Omental fat pad (tissue), 4 donors: ENCODE measurements around the gene PIGS. TPM values are rescaled to one million over a fixed set of nuclear protein-coding genes. Genes with fewer than 3 reads are reported as not detected.
"Not testable (repeated sequence)": the region's sequence is repeated elsewhere in the genome, so short reads cannot be mapped to it uniquely, and the experiment has no call there.

Source experiments
- ATAC-seq: fragments of 150-250 bp; one replicate; pipeline ENCODE4 v1.9.1; 2016; ENCODE audit warnings: mild to moderate bottlenecking, moderate library complexity; ENCODE audit not compliant: low FRiP score
- DNase-seq: peaks from one replicate; pipeline ENCODE4 v3.0.0-alpha.2; 2019; ENCODE audit warnings: low spot score
- CTCF ChIP-seq, 3 donors: fragments of 450-650 bp; IDR thresholded peaks; one replicate each; pipeline ENCODE4 v1.5.1; 2016 to 2017; ENCODE audit warnings: antibody characterized with exemption in 3 of 3, mild to moderate bottlenecking in 3 of 3, moderate library complexity in 2 of 3
- total RNA-seq, 4 donors: library from RNA; depleted of rRNA; stranded (reverse); fragments of >200 nt; gene quantifications; one replicate each; pipeline ENCODE4 v1.1.0, GENCODE V29; 2016

The PIGS gene
- total RNA-seq, 4 donors from 2014 or later: 33.1 to 55.5 (median 45.2) TPM

GRCh38 chr17:28612936-28613872 is 41.9 kb upstream of the PIGS start:
- no peak for TF ChIP-seq CTCF (IDR thresholded peaks at IDR 0.05)
- ATAC-seq (no peak), DNase-seq (no peak)

GRCh38 chr17:28612531-28612930 is 41.2 kb upstream of the PIGS start:
- TF ChIP-seq CTCF (IDR thresholded peaks at IDR 0.05): no peak
- ATAC-seq: no peak
- DNase-seq: no peak

- DNase-seq (no peak), ATAC-seq (no peak)
- no peak for TF ChIP-seq CTCF (IDR thresholded peaks at IDR 0.05)
Observed at GRCh38 chr17:28610376-28610775, 39.1 kb upstream of the PIGS start.

- DNase-seq, ATAC-seq: not testable (repeated sequence)
Observed at GRCh38 chr17:28604031-28604430, 32.7 kb upstream of the PIGS start.

- ATAC-seq (peak; percentile 77), DNase-seq (peak; percentile 85)
- TF ChIP-seq CTCF (IDR thresholded peaks at IDR 0.05): no peak
Observed at GRCh38 chr17:28599311-28600184, 28.2 kb upstream of the PIGS start.

- no peak for TF ChIP-seq CTCF (IDR thresholded peaks at IDR 0.05)
- peak; percentile 99 for ATAC-seq
Observed at GRCh38 chr17:28598799-28599310, 27.5 kb upstream of the PIGS start, which contains the start of gene SPAG5. SPAG5 (minus strand) TSS chr17:28599025; CDS start chr17:28598946, 79 bp downstream.

GRCh38 chr17:28598389-28598788 is 27.1 kb upstream of the PIGS start:
- no peak for ATAC-seq
- DNase-seq: no peak
- no peak for TF ChIP-seq CTCF (IDR thresholded peaks at IDR 0.05)

More at GRCh38 chr17:28598799-28599310, 27.5 kb upstream of the PIGS start, which contains the start of gene SPAG5:
- DNase-seq: peak; percentile 84
